DOHH2 (cell line): ENCODE data around the gene CRACR2A.

Experiments used
- CTCF ChIP-seq: fragments of 200-600 bp; sonication (generic); IDR thresholded peaks from one replicate; pipeline ENCODE4 v1.5.1; 2014; ENCODE audit warnings: antibody characterized with exemption, mild to moderate bottlenecking, low read depth, low read length; ENCODE audit not compliant: poor library complexity, severe bottlenecking
- EZH2phosphoT487 ChIP-seq: fragments of 200-600 bp; sonication (generic); IDR thresholded peaks from 2 replicates; pipeline ENCODE4 v1.6.1; 2017; ENCODE audit warnings: borderline replicate concordance, mild to moderate bottlenecking, antibody characterized with exemption, low read length, moderate library complexity, mixed read lengths

GRCh38 chr12:3672113-3672509 lies 80.8 kb downstream of the CRACR2A start:
- TF ChIP-seq CTCF (no peak), EZH2phosphoT487 (no peak)
